ENCODE measurements around the gene DHX32.

DNA sequence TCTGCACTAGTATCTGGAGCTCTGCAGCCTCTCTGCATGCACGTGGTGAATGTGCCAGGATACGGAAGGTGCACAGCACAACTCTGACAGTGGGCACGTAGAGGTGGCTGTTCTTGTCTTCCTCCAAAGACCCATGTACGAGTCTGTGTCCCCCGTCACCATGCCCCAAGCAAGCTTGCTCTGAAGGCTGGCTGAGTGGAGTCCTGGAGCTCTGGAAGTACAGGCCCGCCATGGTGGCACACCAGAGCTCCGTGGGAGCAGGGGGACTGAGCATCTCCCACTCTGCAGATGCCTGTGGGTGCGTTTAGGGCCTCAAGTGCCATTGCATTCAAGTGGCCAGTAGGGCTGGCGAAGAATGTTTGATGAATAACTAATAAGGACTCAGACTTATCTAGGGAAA lies 40.7 kb downstream of the DHX32 start:
- TF ChIP-seq, protein P1, sequence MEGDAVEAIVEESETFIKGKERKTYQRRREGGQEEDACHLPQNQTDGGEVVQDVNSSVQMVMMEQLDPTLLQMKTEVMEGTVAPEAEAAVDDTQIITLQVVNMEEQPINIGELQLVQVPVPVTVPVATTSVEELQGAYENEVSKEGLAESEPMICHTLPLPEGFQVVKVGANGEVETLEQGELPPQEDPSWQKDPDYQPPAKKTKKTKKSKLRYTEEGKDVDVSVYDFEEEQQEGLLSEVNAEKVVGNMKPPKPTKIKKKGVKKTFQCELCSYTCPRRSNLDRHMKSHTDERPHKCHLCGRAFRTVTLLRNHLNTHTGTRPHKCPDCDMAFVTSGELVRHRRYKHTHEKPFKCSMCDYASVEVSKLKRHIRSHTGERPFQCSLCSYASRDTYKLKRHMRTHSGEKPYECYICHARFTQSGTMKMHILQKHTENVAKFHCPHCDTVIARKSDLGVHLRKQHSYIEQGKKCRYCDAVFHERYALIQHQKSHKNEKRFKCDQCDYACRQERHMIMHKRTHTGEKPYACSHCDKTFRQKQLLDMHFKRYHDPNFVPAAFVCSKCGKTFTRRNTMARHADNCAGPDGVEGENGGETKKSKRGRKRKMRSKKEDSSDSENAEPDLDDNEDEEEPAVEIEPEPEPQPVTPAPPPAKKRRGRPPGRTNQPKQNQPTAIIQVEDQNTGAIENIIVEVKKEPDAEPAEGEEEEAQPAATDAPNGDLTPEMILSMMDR (IDR thresholded peaks at IDR 0.05): no peak
- TF ChIP-seq EZH2phosphoT487 (IDR thresholded peaks at IDR 0.05): no peak
